GM12873 (cell line): ENCODE data around the gene HOXD12.

Source experiments
- CTCF ChIP-seq: IDR thresholded peaks from 2 replicates; pipeline ENCODE4 v1.5.1; 2012; ENCODE audit warnings: low read depth, mild to moderate bottlenecking, moderate library complexity, low read length, control low read depth; ENCODE audit not compliant: insufficient read depth; ENCODE audit errors: missing control alignments

Gene HOXD12

GRCh38 chr2:176096986-176097819 lies 2.4 kb upstream of the HOXD12 start:
- peak; percentile 93 for TF ChIP-seq CTCF

- TF ChIP-seq CTCF, result no peak
Observed at GRCh38 chr2:176097820-176098365, 1.7 kb upstream of the HOXD12 start.

GRCh38 chr2:176098366-176099158 lies 1.0 kb upstream of the HOXD12 start:
- no peak for TF ChIP-seq CTCF

- TF ChIP-seq CTCF, result no peak
Observed at GRCh38 chr2:176099159-176099727, 352 bp upstream of the HOXD12 start.

- TF ChIP-seq CTCF, result no peak
Observed at GRCh38 chr2:176100547-176101140, 1.0 kb downstream of the HOXD12 start.

GRCh38 chr2:176101216-176101830 lies 1.7 kb downstream of the HOXD12 start:
- no peak for TF ChIP-seq CTCF

GRCh38 chr2:176101842-176102241 lies 2.2 kb downstream of the HOXD12 start:
- TF ChIP-seq CTCF, result no peak
